Parathyroid adenoma (tissue), 2 donors: ENCODE measurements around the gene ARHGAP36.

Experiments
- H2AFZ ChIP-seq: fragments of 300-600 bp; sonication (generic); one replicate; pipeline ENCODE4 v1.7.0; 2017; ENCODE audit warnings: antibody characterized with exemption, mild to moderate bottlenecking
- H3K27ac ChIP-seq: fragments of 300-600 bp; sonication (generic); one replicate; pipeline ENCODE4 v1.7.0; 2017
- H3K27me3 ChIP-seq: fragments of 300-600 bp; sonication (generic); one replicate; pipeline ENCODE4 v1.7.0; 2017; ENCODE audit warnings: low read length; ENCODE audit not compliant: control insufficient read depth, insufficient read depth
- H3K36me3 ChIP-seq: fragments of 300-600 bp; sonication (generic); one replicate; pipeline ENCODE4 v1.7.0; 2017; ENCODE audit warnings: low read length; ENCODE audit not compliant: control insufficient read depth, insufficient read depth
- H3K4me1 ChIP-seq: fragments of 300-600 bp; sonication (generic); one replicate; pipeline ENCODE4 v1.7.0; 2017; ENCODE audit warnings: control low read depth
- H3K4me2 ChIP-seq: fragments of 300-600 bp; sonication (generic); one replicate; pipeline ENCODE4 v1.7.0; 2017; ENCODE audit warnings: low read length
- H3K4me3 ChIP-seq: fragments of 300-600 bp; sonication (generic); one replicate; pipeline ENCODE4 v1.7.0; 2017; ENCODE audit warnings: low read depth, low read length
- H3K79me2 ChIP-seq: fragments of 300-600 bp; sonication (generic); one replicate; pipeline ENCODE4 v1.7.0; 2017; ENCODE audit warnings: control low read depth
- H3K9ac ChIP-seq: fragments of 300-600 bp; sonication (generic); one replicate; pipeline ENCODE4 v1.7.0; 2017; ENCODE audit warnings: mild to moderate bottlenecking
- H3K9me3 ChIP-seq: fragments of 300-600 bp; sonication (generic); one replicate; pipeline ENCODE4 v1.7.0; 2017; ENCODE audit warnings: low read length; ENCODE audit not compliant: control insufficient read depth
- CTCF ChIP-seq: fragments of 300-600 bp; sonication (generic); IDR thresholded peaks from one replicate; pipeline ENCODE4 v1.7.0; 2017; ENCODE audit warnings: antibody characterized with exemption, mild to moderate bottlenecking
- donor health status: primary hyperparathyroidism.

Gene ARHGAP36

GRCh38 chrX:131067846-131068745 lies 9.9 kb downstream of the ARHGAP36 start:
- Histone ChIP-seq H3K4me1 (no peaks in the 10 kb centered on the region), H3K79me2 (no peaks in the 10 kb centered on the region), H3K4me2 (no peak overlapping the region), H3K27ac (no peak overlapping the region), H3K36me3 (no peaks in the 10 kb centered on the region), H3K27me3 (no peaks in the 10 kb centered on the region), H3K4me3 (no peak overlapping the region), H3K9me3 (no peaks in the 10 kb centered on the region), H2AFZ (no peak overlapping the region), H3K9ac (no peak overlapping the region)
- no peak for TF ChIP-seq CTCF

GRCh38 chrX:131068945-131069719 lies 11.0 kb downstream of the ARHGAP36 start:
- H3K4me1 ChIP-seq: no peaks in the 10 kb centered on the region
- H2AFZ ChIP-seq: no peak overlapping the region
- H3K79me2 ChIP-seq: no peaks in the 10 kb centered on the region
- no peaks in the 10 kb centered on the region for H3K9me3 ChIP-seq
- no peak overlapping the region for H3K4me2 ChIP-seq
- no peak overlapping the region for H3K9ac ChIP-seq
- no peak overlapping the region for H3K27ac ChIP-seq
- no peak overlapping the region for H3K4me3 ChIP-seq
- no peaks in the 10 kb centered on the region for H3K27me3 ChIP-seq
- TF ChIP-seq CTCF: no peak
- no peaks in the 10 kb centered on the region for H3K36me3 ChIP-seq

GRCh38 chrX:131072871-131073571 lies 14.9 kb downstream of the ARHGAP36 start:
- H2AFZ ChIP-seq: no peak overlapping the region
- H3K27ac ChIP-seq: no peak overlapping the region
- H3K4me2 ChIP-seq: no peak overlapping the region
- H3K9ac ChIP-seq: no peak overlapping the region
- no peaks in the 10 kb centered on the region for H3K4me1 ChIP-seq
- no peak overlapping the region for H3K4me3 ChIP-seq
- H3K36me3 ChIP-seq: no peaks in the 10 kb centered on the region
- no peak for TF ChIP-seq CTCF
- H3K9me3 ChIP-seq: no peaks in the 10 kb centered on the region
- H3K79me2 ChIP-seq: no peaks in the 10 kb centered on the region
- H3K27me3 ChIP-seq: no peaks in the 10 kb centered on the region

- Histone ChIP-seq H3K4me2 (no peak overlapping the region), H3K79me2 (no peaks in the 10 kb centered on the region), H2AFZ (no peak overlapping the region), H3K9ac (no peak overlapping the region), H3K4me1 (no peaks in the 10 kb centered on the region), H3K27ac (no peak overlapping the region), H3K36me3 (no peaks in the 10 kb centered on the region), H3K4me3 (no peak overlapping the region), H3K27me3 (no peaks in the 10 kb centered on the region), H3K9me3 (no peaks in the 10 kb centered on the region)
- no peak for TF ChIP-seq CTCF
Observed at GRCh38 chrX:131073607-131074006, 15.5 kb downstream of the ARHGAP36 start.
